Endothelial cell of umbilical vein (primary cell): Measurements from ENCODE around the gene TUBB3. TPM values are rescaled to one million over a fixed set of nuclear protein-coding genes. Genes with fewer than 3 reads are reported as not detected.

Experiments used
- BruUV-seq: library from RNA; stranded (reverse); fragments of 400-500 nt; replicated peaks from 2 replicates; lab custom pipeline; 2021; lab: Mats Ljungman, UMichigan
- CTCF ChIA-PET: fragments of 300-600, 350-600 bp; sonication (Branson Sonifier 250); formaldehyde crosslinking; loops from one replicate; lab custom pipeline; 2021; ENCODE audit warnings: antibody characterized with exemption, inconsistent platforms; lab: Charles Lee
- POLR2A ChIA-PET: fragments of 300-600, 350-600 bp; sonication (Branson Sonifier 250); formaldehyde crosslinking; loops from one replicate; lab custom pipeline; 2021; ENCODE audit warnings: antibody characterized with exemption, inconsistent platforms; lab: Charles Lee
- DNase-seq: peaks from one replicate; pipeline ENCODE4 v3.0.0-alpha.2; 2011; ENCODE audit warnings: low read depth, low spot score
- FAIRE-seq: peaks from 2 replicates; lab custom pipeline; 2011; peaks lifted over from hg19 to GRCh38; lab: Jason Lieb, UNC
- H2AFZ ChIP-seq: 2 replicates; pipeline ENCODE4 v1.6.0; 2012; ENCODE audit warnings: low read depth, low read length, control low read depth, inconsistent platforms
- H3K27ac ChIP-seq: 2 replicates; pipeline ENCODE4 v1.5.1; 2011; ENCODE audit warnings: low read depth, mild to moderate bottlenecking, control low read depth, low read length, moderate library complexity; ENCODE audit not compliant: insufficient read depth
- H3K27me3 ChIP-seq, 2 experiments: 2 replicates each; pipeline versions ENCODE4 v1.6.0 to v1.6.1; 2011; ENCODE audit warnings: low read length in 2 of 2, mixed read lengths in 1 of 2; ENCODE audit not compliant: control insufficient read depth in 2 of 2, insufficient read depth in 2 of 2
- H3K36me3 ChIP-seq, 2 experiments: 2 replicates in 1 of 2; 3 replicates in 1 of 2; pipeline ENCODE4 v1.5.1; 2011; ENCODE audit warnings: low read length in 2 of 2, mild to moderate bottlenecking in 1 of 2, moderate library complexity in 1 of 2; ENCODE audit not compliant: control insufficient read depth in 2 of 2, insufficient read depth in 2 of 2; ENCODE audit errors: extremely low read depth in 1 of 2
- H3K4me1 ChIP-seq: 3 replicates; pipeline ENCODE4 v1.5.1; 2011; ENCODE audit warnings: mild to moderate bottlenecking, low read length; ENCODE audit not compliant: control insufficient read depth, insufficient read depth; ENCODE audit errors: extremely low read depth
- H3K4me2 ChIP-seq: 2 replicates; pipeline ENCODE4 v1.6.1; 2011; ENCODE audit warnings: low read length, control low read depth, mixed read lengths; ENCODE audit not compliant: insufficient read depth
- H3K4me3 ChIP-seq, 3 experiments: fragments of 200-600 bp in 1 of 3; sonication (generic), shearing (Covaris generic) in 1 of 3; replicated peaks in 1 of 3; 2 replicates each; pipeline ENCODE4 v1.5.1; 2011 to 2016; ENCODE audit warnings: control low read depth in 3 of 3, low read length in 3 of 3, mild to moderate bottlenecking in 2 of 3, inconsistent platforms in 1 of 3, low read depth in 1 of 3, moderate library complexity in 1 of 3; ENCODE audit not compliant: insufficient read depth in 1 of 3
- H3K79me2 ChIP-seq: 2 replicates; pipeline ENCODE4 v1.6.0; 2012; ENCODE audit warnings: low read length, inconsistent platforms; ENCODE audit not compliant: control insufficient read depth, insufficient read depth
- H3K9ac ChIP-seq: replicated peaks from 2 replicates; pipeline ENCODE3; 2011; ENCODE audit warnings: low read length, control low read depth; ENCODE audit not compliant: insufficient read depth; ENCODE audit errors: extremely low read depth
- H3K9me1 ChIP-seq: replicated peaks from 3 replicates; pipeline ENCODE4 v1.6.0; 2011; ENCODE audit warnings: mild to moderate bottlenecking, low read length; ENCODE audit not compliant: control insufficient read depth, insufficient read depth; ENCODE audit errors: extremely low read depth
- H3K9me3 ChIP-seq: replicated peaks from 2 replicates; pipeline ENCODE4 v1.5.1; 2012; ENCODE audit warnings: low read length, inconsistent platforms; ENCODE audit not compliant: control insufficient read depth, insufficient read depth
- H4K20me1 ChIP-seq: replicated peaks from 2 replicates; pipeline ENCODE3; 2011; ENCODE audit warnings: mild to moderate bottlenecking, low read length; ENCODE audit not compliant: control insufficient read depth, insufficient read depth; ENCODE audit errors: extremely low read depth
- EZH2 ChIP-seq: IDR thresholded peaks from 2 replicates; pipeline ENCODE4 v1.6.1; 2012; ENCODE audit warnings: borderline replicate concordance, low read depth, mild to moderate bottlenecking, moderate library complexity, low read length, inconsistent platforms; ENCODE audit not compliant: severe bottlenecking
- FOS ChIP-seq: IDR thresholded peaks from 2 replicates; pipeline ENCODE4 v1.6.1; 2011; ENCODE audit warnings: mild to moderate bottlenecking, low read length, moderate library complexity, borderline replicate concordance; ENCODE audit not compliant: insufficient read depth
- GATA2 ChIP-seq: IDR thresholded peaks from 2 replicates; pipeline ENCODE4 v1.7.0; 2011; ENCODE audit warnings: low read depth, mild to moderate bottlenecking, moderate library complexity, mixed read lengths, low read length; ENCODE audit not compliant: insufficient read length, insufficient read depth
- JUN ChIP-seq: IDR thresholded peaks from 2 replicates; pipeline ENCODE4 v1.6.1; 2011; ENCODE audit warnings: borderline replicate concordance, low read depth; ENCODE audit not compliant: insufficient read length, insufficient read depth
- MAX ChIP-seq: IDR thresholded peaks from 2 replicates; pipeline ENCODE4 v1.6.1; 2011; ENCODE audit not compliant: insufficient read depth, insufficient read length
- MYC ChIP-seq: IDR thresholded peaks from one replicate; pipeline ENCODE4 v1.6.1; 2011; ENCODE audit warnings: mild to moderate bottlenecking, low read depth, low read length
- POLR2A ChIP-seq: IDR thresholded peaks from 2 replicates; pipeline ENCODE4 v1.6.1; 2012; ENCODE audit warnings: low read depth, mild to moderate bottlenecking, control low read depth, low read length
- POLR2AphosphoS5 ChIP-seq: IDR thresholded peaks from 2 replicates; pipeline ENCODE4 v1.6.1; 2012; ENCODE audit warnings: low read depth, mild to moderate bottlenecking, control low read depth, low read length, moderate library complexity; ENCODE audit not compliant: insufficient read depth
- dilution Hi-C: fragments of 300-500 bp; cut with MboI; formaldehyde crosslinking; loops from one replicate; pipeline ENCODE4 v1.15.0; 2019; ENCODE audit warnings: low sequenced_read_pairs; ENCODE audit not compliant: extremely low pct_ligation_motif_present
- intact Hi-C: fragments of 100-400 bp; cut with micrococcal nuclease; formaldehyde crosslinking; loops from one replicate; pipeline ENCODE4 v1.10.0; 2022
- polyA plus RNA-seq, 4 experiments: library from polyadenylated mRNA; depleted of rRNA in 3 of 4; stranded (reverse) in 3 of 4; unstranded in 1 of 4; fragments of >200 nt; gene quantifications; 2 replicates each; pipeline versions ENCODE4 v1.2.1 to v1.2.3, GENCODE V29; 2011 to 2012; ENCODE audit warnings: missing spikeins in 1 of 4
- total RNA-seq: library from RNA; stranded (reverse); gene quantifications from 2 replicates; pipeline ENCODE4 v1.2.3, GENCODE V29; 2021
- TF ChIP-seq, protein P1 (sequence below), 2 donors: IDR thresholded peaks; 1 replicate in 1 of 2; 2 replicates in 1 of 2; pipeline ENCODE4 v1.5.1; 2011; ENCODE audit warnings: low read length in 2 of 2, mild to moderate bottlenecking in 2 of 2, moderate library complexity in 2 of 2, control low read depth in 1 of 2, inconsistent platforms in 1 of 2, low read depth in 1 of 2; ENCODE audit not compliant: insufficient read depth in 1 of 2; ENCODE audit errors: extremely low read depth in 1 of 2

The TUBB3 gene
- total and polyA plus RNA-seq, 2 donors (not counting 3 experiments of a cell fraction or from before 2014, with no cell fraction given) = 170 to 215 TPM

GRCh38 chr16:89936034-89936433, 12.9 kb downstream of the TUBB3 start:
- Histone ChIP-seq H3K9ac (no peak overlapping the region), H3K9me3 (no peaks in the 10 kb centered on the region), H3K79me2 (no peaks in the 10 kb centered on the region), H3K27ac (no peak overlapping the region), H3K4me1 (no peaks in the 10 kb centered on the region), H3K9me1 (no peaks in the 10 kb centered on the region), H3K4me2 (no peak overlapping the region), H4K20me1 (no peaks in the 10 kb centered on the region), H3K36me3 (peaks cover 11 to 33% of the 10 kb centered on the region in 2 experiments), H2AFZ (no peak overlapping the region), H3K27me3 (no peaks in the 10 kb centered on the region), H3K4me3 (no peak overlapping the region)
- dilution Hi-C loops (no loop called here), intact Hi-C loops (no loop called here)
- ChIA-PET CTCF (interaction anchor here (1.0 kb wide), 1 partner anchor 9 kb away, joined by 3 read pairs; no protein-coding TSS in a partner anchor), POLR2A (no interaction called here)
- FAIRE-seq (no peak), DNase-seq (no peak)
- no TSS peak for BruUV-seq
- no peak for TF ChIP-seq MYC
- TF ChIP-seq POLR2AphosphoS5 = no peak

DNA sequence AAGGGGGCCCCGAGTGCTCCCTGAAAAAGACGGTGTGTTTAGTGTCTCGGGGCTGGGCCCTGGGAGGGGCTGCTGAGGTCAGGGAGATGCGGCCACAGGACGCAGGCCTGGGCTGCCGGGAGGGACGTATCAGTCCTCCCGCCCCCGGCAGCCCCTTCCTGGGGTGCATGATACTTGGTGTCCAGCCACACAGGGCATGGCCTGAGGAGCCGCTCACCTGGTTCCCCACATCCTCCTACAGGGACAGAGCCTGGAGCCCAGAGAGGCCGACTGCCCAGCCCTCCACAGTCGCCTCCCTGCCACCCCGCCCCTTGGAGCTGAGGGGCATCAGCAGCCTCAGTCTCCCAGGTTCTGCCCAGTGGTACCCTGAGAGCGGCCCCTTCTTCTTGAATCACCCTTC, 13.4 kb downstream of the TUBB3 start:
- Histone ChIP-seq H3K9me3 (no peaks in the 10 kb centered on the region), H3K79me2 (no peaks in the 10 kb centered on the region), H3K9me1 (no peaks in the 10 kb centered on the region), H3K9ac (no peak overlapping the region), H4K20me1 (no peaks in the 10 kb centered on the region), H3K27me3 (no peaks in the 10 kb centered on the region), H3K4me3 (no peak overlapping the region), H3K27ac (no peak overlapping the region), H3K36me3 (peaks cover 8 to 30% of the 10 kb centered on the region in 2 experiments), H3K4me2 (no peak overlapping the region), H2AFZ (no peak overlapping the region), H3K4me1 (no peaks in the 10 kb centered on the region)
- FAIRE-seq (no peak), DNase-seq (no peak)
- intact Hi-C loops = no loop called here
- POLR2A ChIA-PET = no interaction called here
- CTCF ChIA-PET = no interaction called here
- no TSS peak for BruUV-seq
- no peak for TF ChIP-seq FOS
- TF ChIP-seq MAX = no peak
- no peak for TF ChIP-seq GATA2
- no peak for TF ChIP-seq POLR2AphosphoS5
- no peak for TF ChIP-seq MYC
- no peak for TF ChIP-seq JUN
- no peak for TF ChIP-seq EZH2
- TF ChIP-seq, protein P1, sequence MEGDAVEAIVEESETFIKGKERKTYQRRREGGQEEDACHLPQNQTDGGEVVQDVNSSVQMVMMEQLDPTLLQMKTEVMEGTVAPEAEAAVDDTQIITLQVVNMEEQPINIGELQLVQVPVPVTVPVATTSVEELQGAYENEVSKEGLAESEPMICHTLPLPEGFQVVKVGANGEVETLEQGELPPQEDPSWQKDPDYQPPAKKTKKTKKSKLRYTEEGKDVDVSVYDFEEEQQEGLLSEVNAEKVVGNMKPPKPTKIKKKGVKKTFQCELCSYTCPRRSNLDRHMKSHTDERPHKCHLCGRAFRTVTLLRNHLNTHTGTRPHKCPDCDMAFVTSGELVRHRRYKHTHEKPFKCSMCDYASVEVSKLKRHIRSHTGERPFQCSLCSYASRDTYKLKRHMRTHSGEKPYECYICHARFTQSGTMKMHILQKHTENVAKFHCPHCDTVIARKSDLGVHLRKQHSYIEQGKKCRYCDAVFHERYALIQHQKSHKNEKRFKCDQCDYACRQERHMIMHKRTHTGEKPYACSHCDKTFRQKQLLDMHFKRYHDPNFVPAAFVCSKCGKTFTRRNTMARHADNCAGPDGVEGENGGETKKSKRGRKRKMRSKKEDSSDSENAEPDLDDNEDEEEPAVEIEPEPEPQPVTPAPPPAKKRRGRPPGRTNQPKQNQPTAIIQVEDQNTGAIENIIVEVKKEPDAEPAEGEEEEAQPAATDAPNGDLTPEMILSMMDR (IDR thresholded peaks at IDR 0.05; ENCODE audit: extremely low read depth in 1 of 2, insufficient read depth in 1 of 2, low read depth in 1 of 2, low read length in 2 of 2) = no peak
- TF ChIP-seq POLR2A = no peak
- dilution Hi-C loops = no loop called here
